Endothelial cell (in vitro differentiated cells): ENCODE results near the gene ITPKB. TPM values are rescaled to one million over a fixed set of nuclear protein-coding genes. Genes with fewer than 3 reads are reported as not detected.
A peak's percentile ranks its signal among the peaks of the same experiment; 100 is the strongest.

Experiments used
- DNase-seq: peaks from one replicate; pipeline ENCODE4 v3.0.0; 2021; ENCODE audit warnings: low spot score
- H3K27ac Mint-ChIP-seq: one replicate; pipeline ENCODE4 v1.8.0; 2021; ENCODE audit warnings: mixed read lengths, inconsistent platforms; ENCODE audit not compliant: unreplicated experiment
- H3K27me3 Mint-ChIP-seq: one replicate; pipeline ENCODE4 v1.8.0; 2021; ENCODE audit warnings: mild to moderate bottlenecking, moderate library complexity, mixed read lengths, inconsistent platforms; ENCODE audit not compliant: unreplicated experiment
- H3K36me3 Mint-ChIP-seq: one replicate; pipeline ENCODE4 v1.8.0; 2021; ENCODE audit warnings: mild to moderate bottlenecking, low read depth, mixed read lengths, inconsistent platforms; ENCODE audit not compliant: unreplicated experiment
- H3K4me1 Mint-ChIP-seq: one replicate; pipeline ENCODE4 v1.8.0; 2021; ENCODE audit warnings: mild to moderate bottlenecking, mixed read lengths, inconsistent platforms; ENCODE audit not compliant: unreplicated experiment
- H3K4me3 Mint-ChIP-seq: one replicate; pipeline ENCODE4 v1.8.0; 2021; ENCODE audit warnings: mild to moderate bottlenecking, mixed read lengths, inconsistent platforms; ENCODE audit not compliant: unreplicated experiment
- H3K9me3 Mint-ChIP-seq: one replicate; pipeline ENCODE4 v1.8.0; 2021; ENCODE audit warnings: mixed read lengths, inconsistent platforms; ENCODE audit not compliant: unreplicated experiment
- total RNA-seq: library from RNA; stranded (reverse); fragmentation: NEBNext Ultra II Directional; extraction: Animal tissue kit (Norgen Biotek cat#: 25700); gene quantifications from one replicate; pipeline ENCODE4 v1.2.1, GENCODE V29; 2021; ENCODE audit not compliant: unreplicated experiment
- TF ChIP-seq, protein P1 (sequence below): fragments of 200-600 bp; sonication (generic); IDR thresholded peaks from one replicate; pipeline ENCODE4 v1.5.0; 2021; ENCODE audit warnings: antibody characterized with exemption; ENCODE audit not compliant: unreplicated experiment

ITPKB gene
- total RNA-seq, 1 donor from 2014 or later, result 144 TPM

DNA sequence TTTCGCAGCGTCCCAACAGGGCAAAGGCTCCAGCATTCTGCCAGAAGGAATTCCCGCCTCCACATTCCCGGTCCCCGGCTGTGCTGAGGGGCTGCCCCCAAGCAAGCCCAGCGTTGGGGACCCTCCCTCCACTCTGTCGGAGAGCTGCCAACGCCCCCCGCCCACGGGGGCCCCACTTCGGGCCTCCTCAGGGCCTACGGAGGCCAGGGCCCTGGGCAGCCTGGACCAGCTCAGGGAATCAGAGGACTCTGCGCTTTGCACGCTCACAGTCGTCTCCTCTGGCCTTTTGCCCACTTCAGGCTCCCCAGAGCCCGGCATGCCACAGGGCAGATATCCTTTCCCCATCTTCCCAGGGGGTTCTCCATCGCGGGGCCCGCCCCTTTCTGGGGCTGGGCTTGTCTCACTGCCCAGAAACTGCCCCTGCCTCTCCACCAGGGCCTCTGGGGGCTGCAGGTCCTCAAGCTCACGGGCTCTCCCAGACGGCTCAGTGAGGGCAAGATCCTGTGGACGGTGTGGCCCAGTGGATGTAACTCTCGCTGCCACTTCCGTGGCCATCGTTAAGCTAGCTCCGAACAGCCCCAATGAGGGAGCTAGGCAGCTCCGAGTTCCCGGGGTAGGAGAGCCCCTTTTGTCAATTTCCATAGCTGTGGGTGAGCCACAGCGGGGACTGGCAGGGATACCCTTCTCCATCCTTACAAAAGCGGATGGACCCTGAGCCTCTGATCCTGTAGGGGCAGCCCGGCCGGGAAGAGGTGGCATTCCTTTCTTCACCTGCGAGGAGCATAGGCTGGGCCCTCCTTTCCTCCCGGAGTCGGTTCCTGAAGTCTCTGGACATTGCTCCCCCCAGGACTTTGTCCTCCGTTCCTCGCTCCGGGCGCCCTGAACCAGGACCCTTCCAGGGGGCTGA is 2.8 kb downstream of the ITPKB start:
- H3K9me3 Mint-ChIP-seq, result no peaks in the 10 kb centered on the region
- H3K27ac Mint-ChIP-seq, result no peak overlapping the region
- TF ChIP-seq, protein P1, sequence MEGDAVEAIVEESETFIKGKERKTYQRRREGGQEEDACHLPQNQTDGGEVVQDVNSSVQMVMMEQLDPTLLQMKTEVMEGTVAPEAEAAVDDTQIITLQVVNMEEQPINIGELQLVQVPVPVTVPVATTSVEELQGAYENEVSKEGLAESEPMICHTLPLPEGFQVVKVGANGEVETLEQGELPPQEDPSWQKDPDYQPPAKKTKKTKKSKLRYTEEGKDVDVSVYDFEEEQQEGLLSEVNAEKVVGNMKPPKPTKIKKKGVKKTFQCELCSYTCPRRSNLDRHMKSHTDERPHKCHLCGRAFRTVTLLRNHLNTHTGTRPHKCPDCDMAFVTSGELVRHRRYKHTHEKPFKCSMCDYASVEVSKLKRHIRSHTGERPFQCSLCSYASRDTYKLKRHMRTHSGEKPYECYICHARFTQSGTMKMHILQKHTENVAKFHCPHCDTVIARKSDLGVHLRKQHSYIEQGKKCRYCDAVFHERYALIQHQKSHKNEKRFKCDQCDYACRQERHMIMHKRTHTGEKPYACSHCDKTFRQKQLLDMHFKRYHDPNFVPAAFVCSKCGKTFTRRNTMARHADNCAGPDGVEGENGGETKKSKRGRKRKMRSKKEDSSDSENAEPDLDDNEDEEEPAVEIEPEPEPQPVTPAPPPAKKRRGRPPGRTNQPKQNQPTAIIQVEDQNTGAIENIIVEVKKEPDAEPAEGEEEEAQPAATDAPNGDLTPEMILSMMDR, result no peak
- peaks cover 32% of the 10 kb centered on the region for H3K36me3 Mint-ChIP-seq
- peaks cover 46% of the 10 kb centered on the region for H3K4me1 Mint-ChIP-seq
- DNase-seq, result no peak
- H3K27me3 Mint-ChIP-seq, result peaks cover 11% of the 10 kb centered on the region
- peak overlapping the region; percentile 85 for H3K4me3 Mint-ChIP-seq

DNA sequence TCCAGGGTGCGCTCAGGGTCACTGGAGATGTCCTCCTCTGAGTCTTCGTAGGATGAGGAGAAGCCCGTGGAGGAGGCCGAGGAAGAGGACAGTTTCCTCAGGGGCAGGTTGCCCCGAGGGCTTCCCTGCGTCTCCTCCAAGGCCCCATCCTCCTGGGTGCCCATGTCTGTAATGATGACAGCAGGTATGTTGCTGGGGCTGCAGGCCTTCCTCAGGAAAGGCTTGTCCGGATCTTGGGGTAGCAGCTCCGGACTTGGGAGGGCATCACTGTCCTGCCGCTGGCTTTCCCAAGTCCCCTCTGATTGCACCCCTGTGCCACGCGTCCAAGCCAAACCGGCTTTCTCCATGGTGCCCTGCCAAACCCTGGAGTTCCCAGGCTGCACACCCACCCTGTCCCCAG is 3.5 kb downstream of the ITPKB start:
- Mint-ChIP-seq H3K27me3 (peaks cover 11% of the 10 kb centered on the region), H3K4me1 (peaks cover 53% of the 10 kb centered on the region), H3K9me3 (no peaks in the 10 kb centered on the region), H3K27ac (no peak overlapping the region), H3K36me3 (peaks cover 37% of the 10 kb centered on the region), H3K4me3 (peak overlapping the region; percentile 77)
- no peak for DNase-seq
- TF ChIP-seq, protein P1, result no peak

DNA sequence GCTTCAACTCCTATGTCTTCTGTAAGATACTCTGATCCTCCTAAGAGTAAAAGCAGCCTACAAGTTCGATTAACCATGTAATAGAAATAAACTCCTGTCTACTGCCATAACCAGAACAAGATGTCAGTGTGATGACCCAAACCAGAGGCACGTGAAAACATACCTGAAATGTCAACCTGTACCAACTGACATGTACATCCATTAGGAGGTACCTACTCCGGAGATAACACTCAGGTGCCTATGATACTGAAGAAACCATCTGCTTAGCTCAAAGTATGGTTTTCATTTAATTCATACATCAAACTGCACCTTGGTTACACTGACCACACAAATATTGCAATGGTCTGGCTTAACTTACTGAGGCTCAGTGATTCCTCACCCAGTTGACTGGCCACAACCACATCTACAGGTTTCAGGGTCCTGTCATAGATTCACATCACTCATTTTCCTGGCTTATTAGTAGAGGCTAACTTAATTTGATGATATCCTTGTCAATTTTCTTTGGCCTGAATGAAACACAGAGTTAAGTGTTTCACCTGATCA is 4.4 kb downstream of the ITPKB start:
- Mint-ChIP-seq H3K36me3 (peaks cover 42% of the 10 kb centered on the region), H3K9me3 (no peaks in the 10 kb centered on the region), H3K27me3 (peaks cover 11% of the 10 kb centered on the region), H3K4me1 (peaks cover 54% of the 10 kb centered on the region), H3K4me3 (peak overlapping the region; percentile 77), H3K27ac (no peak overlapping the region)
- DNase-seq, result no peak
- TF ChIP-seq, protein P1, result no peak

DNA sequence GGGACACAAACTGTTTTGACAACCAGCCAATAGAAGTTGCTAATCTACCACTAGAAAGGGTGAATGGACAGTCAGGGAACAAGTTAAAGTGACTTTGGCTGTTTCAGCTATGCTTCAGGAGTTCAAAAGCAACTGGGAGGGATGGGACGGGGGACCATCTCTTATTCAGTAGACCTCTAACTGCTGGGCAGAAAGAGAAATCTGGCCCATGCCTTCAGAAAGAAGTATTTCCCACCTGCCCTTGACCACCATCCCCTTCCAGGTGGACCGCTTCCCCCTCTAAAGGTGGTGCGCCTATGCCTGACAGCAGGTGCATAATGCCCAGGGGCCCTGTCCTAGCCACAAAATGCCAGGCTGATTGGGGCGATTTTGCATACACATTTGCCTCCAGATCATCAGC is 5.2 kb downstream of the ITPKB start:
- Mint-ChIP-seq H3K36me3 (peaks cover 43% of the 10 kb centered on the region), H3K4me1 (peaks cover 47% of the 10 kb centered on the region), H3K9me3 (no peaks in the 10 kb centered on the region), H3K27me3 (peaks cover 6% of the 10 kb centered on the region), H3K4me3 (peak overlapping the region; percentile 77), H3K27ac (no peak overlapping the region)
- no peak for DNase-seq
- TF ChIP-seq, protein P1, result no peak

- H3K27me3 Mint-ChIP-seq, result peaks cover 6% of the 10 kb centered on the region
- no peak overlapping the region for H3K27ac Mint-ChIP-seq
Measured at GRCh38 chr1:226733304-226733703, 5.8 kb downstream of the ITPKB start.

More at GRCh38 chr1:226733304-226733703, 5.8 kb downstream of the ITPKB start:
- Mint-ChIP-seq H3K9me3 (no peaks in the 10 kb centered on the region), H3K4me3 (peak overlapping the region; percentile 77), H3K4me1 (peaks cover 48% of the 10 kb centered on the region), H3K36me3 (peaks cover 49% of the 10 kb centered on the region)
- TF ChIP-seq, protein P1, result no peak
- DNase-seq, result no peak
